ENCODE measurements around the gene UBAC2. TPM values are rescaled to one million over a fixed set of nuclear protein-coding genes. Genes with fewer than 3 reads are reported as not detected.

UBAC2 gene
- total and polyA plus RNA-seq, 11 donors, result 32.6 to 66.9 (median 48.5) TPM

- Histone ChIP-seq H3K27me3 (no peaks in the 10 kb centered on the region), H3K4me1 (peaks cover 0 to 85% (median 8%) of the 10 kb centered on the region in 12 donors), H3K27ac (peak overlapping the region in 1 of 12 donors; percentile 78), H3K36me3 (peaks cover 0 to 4% (median 0%) of the 10 kb centered on the region in 9 donors), H3K4me3 (peak overlapping the region in 1 of 12 donors; percentile 57), H3K9me3 (no peaks in the 10 kb centered on the region)
- TF ChIP-seq CTCF (IDR thresholded peaks at IDR 0.05) (no peak), POLR2A (IDR thresholded peaks at IDR 0.05) (no peak)
- intact Hi-C loops (cut with DNase I), result no loop called here
- DNase-seq, result no peak
- 93 to 96% (median 94%) methylated on average over 8 of the region's 8 CpGs for WGBS, 4 donors
- peak in 2 of 4 donors; percentile 31 to 33 for ATAC-seq
Measured at GRCh38 chr13:99302637-99303505, 102.2 kb downstream of the UBAC2 start.

DNA sequence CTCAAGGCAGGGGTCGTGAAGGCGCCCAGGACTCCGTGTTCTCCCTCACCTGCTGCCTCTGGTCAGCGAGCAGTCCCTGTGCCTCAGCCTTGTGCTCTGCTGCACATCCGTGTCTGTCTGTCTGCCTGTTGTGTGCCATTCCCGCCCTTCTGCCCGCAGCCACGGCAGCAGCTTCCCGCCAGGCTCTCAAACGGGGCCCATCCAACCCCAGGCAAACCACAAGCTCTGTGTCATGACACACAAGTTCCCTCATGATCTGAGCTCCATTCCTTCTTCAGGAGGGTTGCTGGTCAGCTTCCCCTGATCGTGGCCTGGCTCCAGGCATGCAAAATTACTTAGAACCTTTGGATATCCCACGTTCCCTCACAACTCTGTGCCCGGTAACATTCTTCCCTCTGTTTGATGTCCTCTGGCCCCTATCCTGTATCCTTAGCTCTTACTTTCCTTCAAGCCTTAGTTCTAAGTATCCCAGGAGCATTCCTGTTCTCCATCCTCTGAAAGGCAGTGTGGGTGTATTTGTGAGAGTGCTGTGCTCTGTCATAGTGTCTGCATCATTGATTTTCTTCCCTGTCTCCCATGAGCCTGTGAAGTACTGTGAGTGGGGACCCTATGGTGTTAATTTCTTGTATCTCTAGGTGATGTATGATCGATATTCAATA lies 103.3 kb downstream of the UBAC2 start:
- peak in 1 of 5 donors; percentile 54 for DNase-seq
- H3K4me1 ChIP-seq, result peaks cover 0 to 84% (median 9%) of the 10 kb centered on the region in 12 donors
- no peaks in the 10 kb centered on the region for H3K9me3 ChIP-seq
- peak overlapping the region in 3 of 12 donors; percentile 7 to 57 (median 31) for H3K4me3 ChIP-seq
- H3K27ac ChIP-seq, result peak overlapping the region in 2 of 12 donors; percentile 2 to 78
- intact Hi-C loops (cut with DNase I), result no loop called here
- peaks cover 0 to 4% (median 0%) of the 10 kb centered on the region in 9 donors for H3K36me3 ChIP-seq
- TF ChIP-seq CTCF (IDR thresholded peaks at IDR 0.05) (no peak), POLR2A (IDR thresholded peaks at IDR 0.05) (no peak)
- 90 to 94% (median 93%) methylated on average over 14 of the region's 14 CpGs for WGBS, 4 donors
- H3K27me3 ChIP-seq, result no peaks in the 10 kb centered on the region
- ATAC-seq, result peak in 3 of 4 donors; percentile 21 to 42 (median 29)

DNA sequence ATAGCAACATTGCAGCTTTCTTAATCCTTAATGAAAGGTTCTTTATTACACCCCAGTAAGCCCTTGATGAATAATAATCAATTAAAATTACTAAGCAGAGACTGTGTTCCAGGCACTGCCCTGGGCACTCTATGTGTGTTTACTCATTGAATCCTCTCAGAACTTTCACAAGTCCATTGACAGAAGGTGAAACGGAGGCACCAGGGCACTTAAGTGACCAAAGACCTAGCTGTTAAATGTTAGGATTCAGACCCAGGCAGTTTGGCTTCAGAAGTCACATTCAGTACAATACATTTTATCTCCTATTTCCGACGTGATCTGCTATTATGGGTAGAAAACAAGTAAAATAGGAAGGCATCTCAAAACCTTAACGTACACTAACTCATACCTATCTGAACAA lies 103.9 kb downstream of the UBAC2 start:
- peak overlapping the region in 2 of 12 donors; percentile 2 to 78 for H3K27ac ChIP-seq
- 84 to 86% (median 85%) methylated on average over 4 of the region's 4 CpGs for WGBS, 4 donors

More for the DNA sequence above, 103.9 kb downstream of the UBAC2 start:
- TF ChIP-seq POLR2A (IDR thresholded peaks at IDR 0.05) (no peak), CTCF (IDR thresholded peaks at IDR 0.05) (no peak)
- DNase-seq, result no peak
- intact Hi-C loops (cut with DNase I), result no loop called here
- Histone ChIP-seq H3K4me3 (peak overlapping the region in 3 of 12 donors; percentile 7 to 57 (median 31)), H3K4me1 (peaks cover 0 to 85% (median 9%) of the 10 kb centered on the region in 12 donors), H3K36me3 (peaks cover 0 to 4% (median 0%) of the 10 kb centered on the region in 9 donors), H3K27me3 (no peaks in the 10 kb centered on the region), H3K9me3 (no peaks in the 10 kb centered on the region)
- no peak for ATAC-seq

Data from heart left ventricle (tissue), 16 donors.